Activated T-helper 1 cell treated with Interleukin-2 at 50 U/mL for 16 hours (primary cell): Measurements from ENCODE around the gene TMEM59L.

Experiments used
- DNase-seq: peaks from one replicate; pipeline ENCODE4 v3.0.0-alpha.2; 2020; ENCODE audit warnings: low read depth

TMEM59L gene

GRCh38 chr19:18659281-18660050, 46.8 kb downstream of the TMEM59L start:
- no peak for DNase-seq

DNA sequence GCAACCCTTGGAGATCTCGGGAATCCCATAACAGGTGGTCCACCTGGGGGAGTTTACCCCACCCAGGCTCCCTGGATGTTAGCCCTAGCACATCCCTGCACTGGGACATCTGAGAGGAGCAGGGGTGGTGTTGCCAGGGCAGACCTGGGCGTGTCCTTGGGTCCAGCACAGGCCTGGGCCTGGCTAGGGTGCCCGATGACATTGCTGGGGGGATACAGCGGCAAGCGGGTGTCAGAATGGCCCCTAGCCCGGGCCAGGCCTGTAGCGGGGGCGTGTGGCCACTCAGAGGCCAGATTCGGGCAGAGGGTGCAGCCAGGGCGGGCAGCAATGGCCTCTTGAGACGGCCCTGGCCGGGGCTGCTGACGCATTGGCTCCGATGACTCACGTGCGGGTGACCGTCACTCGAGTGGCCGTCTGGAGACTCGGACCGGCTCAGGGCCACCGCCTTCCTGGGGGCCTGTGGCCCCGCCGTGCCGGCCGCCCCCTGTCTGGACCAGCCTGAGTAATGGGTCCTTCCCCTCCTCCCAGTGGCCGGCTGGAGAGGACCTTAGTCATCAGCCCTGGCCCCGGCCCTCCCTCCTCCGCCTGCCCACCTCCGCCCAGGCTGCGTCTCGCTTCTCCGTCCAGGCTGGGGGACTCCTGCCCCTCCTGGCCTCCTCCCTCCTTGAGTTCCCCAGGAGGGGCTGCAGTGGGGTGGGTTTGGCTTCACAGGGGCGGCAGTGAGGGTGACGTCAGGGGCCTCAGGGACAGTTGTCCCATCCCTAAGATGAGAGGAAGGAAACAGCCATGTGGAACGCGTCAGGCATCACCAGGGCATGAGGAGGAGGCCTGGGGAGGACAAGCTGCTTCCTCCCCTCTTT, 47.6 kb downstream of the TMEM59L start:
- no peak for DNase-seq

GRCh38 chr19:18660939-18661670, 48.4 kb downstream of the TMEM59L start:
- no peak for DNase-seq

DNA sequence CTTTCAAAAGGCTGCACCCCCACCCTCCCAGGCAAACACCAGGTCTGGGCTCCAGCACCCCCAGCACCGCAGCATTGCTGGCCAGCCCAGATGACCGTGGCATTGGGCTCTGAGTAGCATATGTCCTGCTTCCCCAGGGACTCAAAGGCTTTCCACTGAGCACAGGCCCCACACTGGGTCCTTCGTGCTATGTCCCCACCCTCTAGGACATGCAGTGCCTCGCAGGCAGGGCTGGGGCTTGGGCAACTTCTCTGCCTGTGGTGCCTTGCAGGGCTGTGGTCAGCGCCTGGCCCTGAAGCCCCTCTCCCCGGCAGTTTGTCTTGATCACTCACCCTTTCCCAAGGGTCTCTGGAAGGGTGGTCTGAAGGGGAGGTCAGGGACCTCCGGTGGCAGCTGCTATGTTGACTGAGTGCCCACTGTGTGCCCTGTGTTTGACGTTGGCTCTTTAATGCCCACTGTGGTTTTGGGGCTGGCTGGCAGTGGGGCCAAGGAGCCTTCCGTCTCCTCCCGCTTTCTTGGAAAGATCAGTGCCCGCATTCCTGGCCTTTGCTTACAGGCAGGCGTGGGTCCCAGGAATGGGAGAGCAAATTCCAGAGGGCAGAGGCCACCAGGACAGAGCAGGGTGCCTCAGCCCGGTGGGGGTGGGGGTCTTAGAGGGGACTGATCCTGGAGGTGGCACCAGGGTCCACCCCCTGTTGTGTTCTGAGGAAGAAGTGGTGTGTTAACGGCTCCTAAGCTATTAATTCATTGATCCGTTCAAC, 50.5 kb downstream of the TMEM59L start:
- DNase-seq = no peak

DNA sequence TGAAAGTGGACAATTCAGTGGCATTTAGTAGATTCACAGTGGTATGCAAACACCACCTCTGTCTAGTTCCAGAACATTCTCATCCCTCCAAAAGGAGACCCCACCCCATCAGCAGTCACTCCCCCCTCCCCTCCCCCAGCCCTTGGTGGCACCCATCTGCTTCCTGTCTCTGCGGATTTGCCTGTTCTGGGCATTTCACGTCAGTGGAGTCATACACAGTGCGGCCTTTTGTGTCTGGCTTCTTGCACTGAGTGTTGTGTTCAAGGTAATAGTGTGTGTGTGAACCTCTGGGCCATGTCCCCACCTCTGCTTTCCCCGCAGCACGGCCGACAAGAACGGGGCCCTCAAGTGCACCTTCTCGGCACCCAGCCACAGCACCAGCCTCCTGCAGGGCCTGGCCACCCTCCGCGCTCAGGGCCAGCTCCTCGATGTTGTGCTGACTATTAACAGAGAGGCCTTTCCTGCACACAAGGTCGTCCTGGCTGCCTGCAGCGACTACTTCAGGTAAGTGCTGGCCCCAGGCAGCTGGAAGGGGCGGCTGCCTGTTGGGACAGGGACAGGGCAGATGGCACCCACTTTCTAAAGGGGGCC, 51.4 kb downstream of the TMEM59L start:
- DNase-seq = no peak

- no peak for DNase-seq
These were observed 53.1 kb downstream of the TMEM59L start for GRCh38 chr19:18665771-18666202.

DNA sequence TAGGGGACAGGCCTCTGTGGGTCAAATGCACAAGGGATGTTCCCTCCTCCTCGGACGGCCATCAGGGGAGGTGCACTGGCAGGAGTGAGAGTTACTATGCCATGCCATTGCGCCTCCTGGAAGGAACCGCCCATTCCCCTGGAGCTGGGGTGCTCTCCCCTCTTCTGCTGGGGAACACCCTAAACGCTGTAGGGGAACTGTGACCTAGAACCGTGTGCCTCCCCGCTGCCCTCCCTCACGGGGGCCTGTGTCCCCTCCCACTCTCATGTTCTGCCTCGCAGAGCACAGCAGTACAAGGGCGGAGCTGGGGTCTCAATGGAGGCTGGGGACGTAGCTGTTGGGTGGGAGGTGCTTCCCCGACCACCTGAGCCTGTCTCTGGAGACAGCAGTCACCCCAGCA, 53.6 kb downstream of the TMEM59L start:
- DNase-seq = no peak

DNA sequence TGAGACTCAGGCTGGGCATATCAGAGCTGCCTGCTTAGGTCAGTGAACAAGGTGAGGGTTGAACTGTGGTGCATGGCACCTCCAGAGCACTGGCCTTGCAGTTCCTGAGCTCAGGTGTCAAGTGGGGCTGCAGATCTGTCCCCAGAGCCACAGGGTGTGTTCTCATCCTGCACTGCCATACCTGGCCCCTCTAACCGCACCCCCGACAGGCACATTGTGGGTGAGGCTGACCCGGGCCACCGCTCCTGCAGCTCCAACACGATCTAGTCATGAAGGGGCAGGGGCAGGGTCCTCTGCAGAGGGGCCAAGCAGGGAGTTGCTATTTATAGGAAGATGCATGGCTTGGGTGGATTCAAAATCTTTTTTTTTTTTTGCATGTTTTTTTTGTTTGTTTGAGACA, 54.1 kb downstream of the TMEM59L start:
- no peak for DNase-seq

DNA sequence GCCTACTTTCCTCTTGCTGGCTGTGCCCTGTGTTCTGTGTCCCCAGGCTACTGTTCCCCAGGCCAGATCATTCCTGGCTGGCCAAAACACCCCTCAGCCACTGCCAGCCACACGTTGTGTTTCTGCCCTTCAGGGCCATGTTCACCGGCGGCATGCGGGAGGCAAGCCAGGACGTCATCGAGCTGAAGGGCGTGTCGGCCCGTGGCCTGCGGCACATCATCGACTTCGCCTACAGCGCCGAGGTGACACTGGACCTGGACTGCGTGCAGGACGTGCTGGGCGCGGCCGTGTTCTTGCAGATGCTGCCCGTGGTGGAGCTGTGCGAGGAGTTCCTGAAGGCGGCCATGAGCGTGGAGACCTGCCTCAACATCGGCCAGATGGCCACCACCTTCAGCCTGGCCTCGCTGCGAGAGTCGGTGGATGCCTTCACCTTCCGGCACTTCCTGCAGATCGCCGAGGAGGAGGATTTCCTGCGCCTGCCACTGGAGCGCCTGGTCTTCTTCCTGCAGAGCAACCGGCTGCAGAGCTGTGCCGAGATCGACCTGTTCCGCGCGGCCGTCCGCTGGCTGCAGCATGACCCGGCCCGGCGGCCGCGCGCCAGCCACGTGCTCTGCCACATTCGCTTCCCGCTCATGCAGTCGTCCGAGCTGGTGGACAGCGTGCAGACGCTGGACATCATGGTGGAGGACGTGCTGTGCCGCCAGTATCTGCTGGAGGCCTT, 55.0 kb downstream of the TMEM59L start:
- no peak for DNase-seq

DNA sequence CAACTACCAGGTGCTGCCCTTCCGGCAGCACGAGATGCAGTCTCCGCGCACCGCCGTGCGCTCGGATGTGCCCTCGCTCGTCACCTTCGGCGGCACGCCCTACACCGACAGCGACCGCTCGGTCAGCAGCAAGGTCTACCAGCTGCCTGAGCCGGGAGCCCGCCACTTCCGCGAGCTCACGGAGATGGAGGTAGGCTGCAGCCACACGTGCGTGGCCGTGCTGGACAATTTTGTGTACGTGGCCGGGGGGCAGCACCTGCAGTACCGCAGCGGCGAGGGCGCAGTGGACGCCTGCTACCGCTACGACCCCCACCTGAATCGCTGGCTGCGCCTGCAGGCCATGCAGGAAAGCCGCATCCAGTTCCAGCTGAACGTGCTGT, 55.6 kb downstream of the TMEM59L start:
- no peak for DNase-seq

GRCh38 chr19:18668744-18669523, 56.3 kb downstream of the TMEM59L start:
- no peak for DNase-seq

DNA sequence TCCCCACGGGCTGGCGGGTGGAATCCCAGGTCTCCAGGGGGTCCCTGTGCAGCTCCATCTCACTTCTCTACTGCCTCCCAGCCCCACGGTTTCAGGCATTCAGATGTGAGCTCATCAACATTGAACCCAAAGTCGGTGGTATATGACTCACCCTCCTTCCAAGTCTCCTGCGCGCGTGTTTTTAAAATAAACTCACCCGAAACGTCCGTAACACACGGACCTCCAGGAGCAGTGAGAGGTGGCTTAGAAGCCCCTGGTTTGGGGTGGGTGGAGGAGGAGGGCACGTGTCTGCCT, 56.8 kb downstream of the TMEM59L start:
- no peak for DNase-seq

DNA sequence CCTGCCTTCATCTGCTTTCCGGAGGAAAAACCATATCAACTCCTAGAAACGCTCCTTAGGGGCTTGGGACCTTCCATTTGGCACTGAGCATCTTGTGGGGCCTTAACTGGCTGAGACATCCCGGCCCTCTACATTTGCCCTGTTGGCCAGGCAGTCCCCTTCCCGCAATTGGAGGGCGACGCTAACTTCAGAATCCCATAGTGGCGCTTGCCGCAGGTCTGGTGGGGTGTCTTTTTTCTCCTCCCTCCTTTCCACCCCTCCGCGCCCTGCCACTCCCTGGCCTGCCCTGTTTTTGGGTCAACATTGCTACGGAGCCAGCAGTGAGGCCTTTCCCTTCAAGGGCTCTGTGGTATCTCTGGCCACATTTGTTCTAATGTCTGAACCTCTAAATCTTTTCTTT, 57.2 kb downstream of the TMEM59L start:
- no peak for DNase-seq

- no peak for DNase-seq
These were observed 57.6 kb downstream of the TMEM59L start for GRCh38 chr19:18670312-18670711.
